ENCODE data around the gene CLIP2. TPM values are rescaled to one million over a fixed set of nuclear protein-coding genes. Genes with fewer than 3 reads are reported as not detected.
"Not testable (repeated sequence)": the region's sequence is repeated elsewhere in the genome, so short reads cannot be mapped to it uniquely, and the experiment has no call there.

CLIP2 gene
- polyA plus RNA-seq, 3 donors: 1.1 to 5.2 (median 1.3) TPM

GRCh38 chr7:74320645-74321221 is 31.5 kb downstream of the CLIP2 start:
- no peaks in the 10 kb centered on the region for H3K9me3 ChIP-seq (replicated peaks in 1 of 2; ENCODE audit: control insufficient read depth in 1 of 2, insufficient read depth in 1 of 2, low read length in 2 of 2)
- no peak overlapping the region for H3K4me3 Mint-ChIP-seq

DNA sequence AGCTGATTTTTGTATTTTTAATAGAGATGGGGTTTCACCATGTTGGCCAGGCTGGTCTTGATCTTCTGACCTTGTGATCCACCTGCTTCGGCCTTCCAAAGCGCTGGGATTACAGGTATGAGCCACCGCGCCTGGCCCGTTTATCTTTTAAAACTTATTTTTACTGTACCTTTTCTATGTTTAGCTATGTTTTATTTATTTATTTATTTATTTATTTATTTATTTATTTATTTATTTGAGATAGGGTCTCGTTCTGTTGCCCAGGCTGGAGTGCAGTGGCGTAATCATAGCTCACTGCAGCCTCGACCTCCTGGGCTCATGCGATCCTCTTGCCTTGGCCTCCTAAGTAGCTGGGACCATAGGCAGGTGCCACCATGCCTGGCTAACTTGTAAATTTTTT is 33.7 kb downstream of the CLIP2 start:
- DNase-seq; H3K27me3 Mint-ChIP-seq (ENCODE audit: low read depth in 3 of 3); H3K4me1 ChIP-seq (ENCODE audit: control insufficient read depth in 1 of 2, insufficient read depth in 2 of 2, low read length in 2 of 2); H3K9me3 ChIP-seq (replicated peaks in 1 of 2; ENCODE audit: control insufficient read depth in 1 of 2, insufficient read depth in 1 of 2, low read length in 2 of 2); H3K9me3 Mint-ChIP-seq; H3K4me3 Mint-ChIP-seq; H2AFZ ChIP-seq (ENCODE audit: insufficient read depth, low read depth, low read length, poor library complexity, severe bottlenecking); H3K27ac Mint-ChIP-seq; H3K27me3 ChIP-seq (ENCODE audit: control insufficient read depth in 2 of 2, insufficient read depth in 2 of 2, low read length in 2 of 2); H4K20me1 ChIP-seq (ENCODE audit: insufficient read depth, low read length); intact Hi-C loops (cut with micrococcal nuclease); H3K79me2 ChIP-seq (ENCODE audit: insufficient read depth, low read length); H3K4me2 ChIP-seq (replicated peaks; ENCODE audit: extremely low read depth, low read length, poor library complexity, severe bottlenecking); H3K27ac ChIP-seq (ENCODE audit: low read depth in 1 of 2, low read length in 2 of 2); H3K9ac ChIP-seq (ENCODE audit: insufficient read depth, low read length, poor library complexity, severe bottlenecking); H3K4me3 ChIP-seq (replicated peaks in 1 of 3; ENCODE audit: low read depth in 2 of 3, low read length in 3 of 3); H3K4me1 Mint-ChIP-seq; H3K36me3 ChIP-seq (replicated peaks in 1 of 2; ENCODE audit: control insufficient read depth in 1 of 2, insufficient read depth in 2 of 2, low read length in 2 of 2): not testable (repeated sequence)
- H3K36me3 Mint-ChIP-seq: peaks cover 13 to 31% of the 10 kb centered on the region in 2 donors
- 98% methylated on average over 4 of the region's 9 CpGs for WGBS (ENCODE audit: insufficient coverage)

More at GRCh38 chr7:74320645-74321221, 31.5 kb downstream of the CLIP2 start:
- no peak overlapping the region for H3K9ac ChIP-seq (ENCODE audit: insufficient read depth, low read length, poor library complexity, severe bottlenecking)
- no peaks in the 10 kb centered on the region for H3K79me2 ChIP-seq (ENCODE audit: insufficient read depth, low read length)
- Mint-ChIP-seq H3K36me3 (peaks cover 23 to 36% of the 10 kb centered on the region in 2 donors), H3K4me1 (peaks cover 7% of the 10 kb centered on the region), H3K9me3 (peaks cover 0 to 2% (median 0%) of the 10 kb centered on the region in 7 donors), H3K27ac (peak overlapping the region in 3 of 7 donors; percentile 16 to 56 (median 38)), H3K27me3 (ENCODE audit: low read depth in 3 of 3) (peaks cover 0 to 5% (median 3%) of the 10 kb centered on the region in 3 donors)
- no peak overlapping the region for H2AFZ ChIP-seq (ENCODE audit: insufficient read depth, low read depth, low read length, poor library complexity, severe bottlenecking)
- H3K36me3 ChIP-seq (replicated peaks in 1 of 2; ENCODE audit: control insufficient read depth in 1 of 2, insufficient read depth in 2 of 2, low read length in 2 of 2): peaks cover 0 to 9% of the 10 kb centered on the region in 2 donors
- no peak overlapping the region for H3K27ac ChIP-seq (ENCODE audit: low read depth in 1 of 2, low read length in 2 of 2)
- H3K4me1 ChIP-seq (ENCODE audit: control insufficient read depth in 1 of 2, insufficient read depth in 2 of 2, low read length in 2 of 2): no peaks in the 10 kb centered on the region
- no peak for DNase-seq
- 73% methylated on average over 6 of the region's 9 CpGs for WGBS (ENCODE audit: insufficient coverage)
- intact Hi-C loops (cut with micrococcal nuclease): no loop called here
- no peak overlapping the region for H3K4me3 ChIP-seq (replicated peaks in 1 of 3; ENCODE audit: low read depth in 2 of 3, low read length in 3 of 3)
- H3K27me3 ChIP-seq (ENCODE audit: control insufficient read depth in 2 of 2, insufficient read depth in 2 of 2, low read length in 2 of 2): no peaks in the 10 kb centered on the region
- H4K20me1 ChIP-seq (ENCODE audit: insufficient read depth, low read length): no peaks in the 10 kb centered on the region
- no peak for TF ChIP-seq CTCF (IDR thresholded peaks at IDR 0.05)
- no peak overlapping the region for H3K4me2 ChIP-seq (replicated peaks; ENCODE audit: extremely low read depth, low read length, poor library complexity, severe bottlenecking)

Data from CD14-positive monocyte (primary cell).